Measurements from ENCODE around the gene SLC66A3. TPM values are rescaled to one million over a fixed set of nuclear protein-coding genes. Genes with fewer than 3 reads are reported as not detected.

The SLC66A3 gene
- total RNA-seq, 2 donors from 2014 or later = 7.7 to 13.2 TPM

DNA sequence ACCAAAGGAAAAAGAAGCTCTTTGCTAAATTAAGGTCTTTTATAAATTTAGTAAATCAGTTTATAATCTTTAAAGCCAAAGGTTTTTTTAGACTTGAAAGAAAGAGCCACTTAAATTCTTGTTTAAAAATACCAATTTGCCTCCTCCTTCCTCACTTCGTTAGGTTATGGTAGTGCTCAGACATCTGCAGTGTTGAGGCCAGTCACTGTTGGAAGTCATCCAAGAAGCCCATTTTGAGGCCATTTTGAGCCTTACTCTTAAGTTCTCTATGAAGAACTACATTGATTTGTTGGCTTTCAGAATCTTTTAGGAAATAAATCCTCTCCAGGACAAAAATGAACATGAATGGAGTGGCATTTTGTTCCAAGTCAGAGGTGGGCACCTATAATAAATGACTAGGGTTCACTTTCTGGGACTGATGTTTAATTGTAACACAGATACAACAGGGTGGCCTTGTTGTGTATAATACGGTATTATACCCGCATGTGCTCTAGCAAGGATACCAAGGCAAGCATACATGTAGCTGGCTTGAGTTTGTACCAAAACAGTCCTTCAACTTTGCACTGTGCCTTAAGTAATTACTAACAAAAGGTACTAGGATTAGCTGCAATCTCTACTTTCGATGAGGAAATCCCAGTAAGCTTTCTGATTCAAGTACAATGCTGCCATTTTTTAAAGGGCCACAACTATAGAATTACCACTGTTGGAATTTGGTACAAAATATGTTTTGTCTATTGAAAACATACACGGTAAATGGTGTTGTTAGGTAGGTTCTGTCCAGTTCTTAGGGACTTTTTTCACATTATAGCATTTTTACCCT is 22.8 kb downstream of the SLC66A3 start:
- no peak for DNase-seq
- TF ChIP-seq, protein P1, sequence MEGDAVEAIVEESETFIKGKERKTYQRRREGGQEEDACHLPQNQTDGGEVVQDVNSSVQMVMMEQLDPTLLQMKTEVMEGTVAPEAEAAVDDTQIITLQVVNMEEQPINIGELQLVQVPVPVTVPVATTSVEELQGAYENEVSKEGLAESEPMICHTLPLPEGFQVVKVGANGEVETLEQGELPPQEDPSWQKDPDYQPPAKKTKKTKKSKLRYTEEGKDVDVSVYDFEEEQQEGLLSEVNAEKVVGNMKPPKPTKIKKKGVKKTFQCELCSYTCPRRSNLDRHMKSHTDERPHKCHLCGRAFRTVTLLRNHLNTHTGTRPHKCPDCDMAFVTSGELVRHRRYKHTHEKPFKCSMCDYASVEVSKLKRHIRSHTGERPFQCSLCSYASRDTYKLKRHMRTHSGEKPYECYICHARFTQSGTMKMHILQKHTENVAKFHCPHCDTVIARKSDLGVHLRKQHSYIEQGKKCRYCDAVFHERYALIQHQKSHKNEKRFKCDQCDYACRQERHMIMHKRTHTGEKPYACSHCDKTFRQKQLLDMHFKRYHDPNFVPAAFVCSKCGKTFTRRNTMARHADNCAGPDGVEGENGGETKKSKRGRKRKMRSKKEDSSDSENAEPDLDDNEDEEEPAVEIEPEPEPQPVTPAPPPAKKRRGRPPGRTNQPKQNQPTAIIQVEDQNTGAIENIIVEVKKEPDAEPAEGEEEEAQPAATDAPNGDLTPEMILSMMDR (IDR thresholded peaks at IDR 0.05) = no peak
- Histone ChIP-seq H3K27ac (no peak overlapping the region), H3K27me3 (no peaks in the 10 kb centered on the region), H3K4me1 (no peaks in the 10 kb centered on the region), H3K9me3 (no peaks in the 10 kb centered on the region), H3K4me3 (no peak overlapping the region), H3K9ac (ENCODE audit: low read depth in 2 of 2, low read length in 2 of 2) (no peak overlapping the region), H3K36me3 (peaks cover 4% of the 10 kb centered on the region)
- intact Hi-C loops (cut with DNase I) = no loop called here

DNA sequence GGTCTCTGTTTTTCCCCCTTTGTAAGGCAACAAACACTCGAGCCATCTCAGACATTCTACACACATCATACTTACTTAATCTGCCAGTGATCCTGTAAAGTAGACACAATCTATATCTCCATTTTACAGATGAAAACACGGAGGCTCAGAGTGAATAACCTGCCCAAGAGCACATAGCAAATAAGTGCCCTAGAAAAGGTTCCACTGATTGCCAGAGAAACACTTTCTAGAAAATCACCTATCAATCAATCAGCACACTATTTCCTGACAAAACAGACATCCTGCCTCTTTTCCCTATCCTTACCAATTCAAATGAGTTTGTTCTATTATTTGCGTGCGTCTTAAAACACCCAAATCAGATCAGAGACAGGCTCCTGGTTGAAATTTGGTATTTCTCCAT is 23.9 kb downstream of the SLC66A3 start:
- peaks cover 4% of the 10 kb centered on the region for H3K36me3 ChIP-seq
- no peak overlapping the region for H3K4me3 ChIP-seq
- H3K9ac ChIP-seq (ENCODE audit: low read depth in 2 of 2, low read length in 2 of 2) = no peak overlapping the region
- no peak for DNase-seq
- intact Hi-C loops (cut with DNase I) = no loop called here
- no peaks in the 10 kb centered on the region for H3K4me1 ChIP-seq
- TF ChIP-seq, protein P1 (IDR thresholded peaks at IDR 0.05) = no peak
- H3K27ac ChIP-seq = no peak overlapping the region
- no peaks in the 10 kb centered on the region for H3K27me3 ChIP-seq
- H3K9me3 ChIP-seq = no peaks in the 10 kb centered on the region

DNA sequence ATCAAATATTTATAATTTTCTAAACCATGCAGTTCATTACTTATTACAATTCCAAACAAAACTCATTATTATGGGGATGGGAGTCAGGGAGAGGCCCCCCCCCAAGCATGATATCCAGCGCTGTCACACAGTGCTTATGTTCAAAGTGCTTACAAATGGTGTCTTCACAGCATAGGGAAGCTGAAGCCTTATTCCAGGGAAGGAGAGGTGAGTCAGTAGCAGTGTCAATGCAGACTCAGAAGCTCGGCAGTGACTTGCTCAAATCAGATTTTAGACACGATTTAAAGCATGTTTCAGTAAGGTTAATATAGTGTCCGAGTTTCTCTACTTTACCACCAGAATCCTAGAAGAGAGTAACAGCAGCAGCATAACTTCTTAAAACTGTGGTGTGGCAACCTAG is 24.6 kb downstream of the SLC66A3 start:
- Histone ChIP-seq H3K36me3 (peaks cover 7% of the 10 kb centered on the region), H3K27ac (no peak overlapping the region), H3K9ac (ENCODE audit: low read depth in 2 of 2, low read length in 2 of 2) (no peak overlapping the region), H3K27me3 (no peaks in the 10 kb centered on the region), H3K4me1 (no peaks in the 10 kb centered on the region), H3K9me3 (no peaks in the 10 kb centered on the region), H3K4me3 (no peak overlapping the region)
- intact Hi-C loops (cut with DNase I) = no loop called here
- TF ChIP-seq, protein P1 (IDR thresholded peaks at IDR 0.05) = no peak
- no peak for DNase-seq

DNA sequence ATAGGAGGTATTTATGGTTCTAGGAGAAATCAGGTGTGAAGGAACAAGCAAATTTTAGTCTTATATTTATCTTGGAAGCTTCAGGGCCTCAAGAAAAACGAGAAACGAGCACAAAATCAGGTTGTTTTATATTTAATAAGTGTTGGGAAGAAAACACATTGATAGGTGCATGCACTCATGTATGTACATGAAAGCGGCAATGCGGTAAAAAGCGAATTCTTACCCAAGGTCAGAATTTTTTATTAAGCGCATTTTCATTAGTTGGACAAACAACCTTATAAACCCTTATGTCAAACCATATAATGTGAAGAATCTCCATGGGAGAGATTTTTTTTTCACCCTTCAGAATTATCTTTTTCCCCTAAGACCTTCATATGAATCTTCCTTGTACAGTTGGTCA is 25.4 kb downstream of the SLC66A3 start:
- H3K9me3 ChIP-seq = no peaks in the 10 kb centered on the region
- TF ChIP-seq, protein P1 (IDR thresholded peaks at IDR 0.05) = no peak
- H3K27ac ChIP-seq = no peak overlapping the region
- H3K36me3 ChIP-seq = peaks cover 7% of the 10 kb centered on the region
- H3K4me3 ChIP-seq = no peak overlapping the region
- no peak overlapping the region for H3K9ac ChIP-seq (ENCODE audit: low read depth in 2 of 2, low read length in 2 of 2)
- no peaks in the 10 kb centered on the region for H3K27me3 ChIP-seq
- DNase-seq = no peak
- intact Hi-C loops (cut with DNase I) = no loop called here
- H3K4me1 ChIP-seq = no peaks in the 10 kb centered on the region

DNA sequence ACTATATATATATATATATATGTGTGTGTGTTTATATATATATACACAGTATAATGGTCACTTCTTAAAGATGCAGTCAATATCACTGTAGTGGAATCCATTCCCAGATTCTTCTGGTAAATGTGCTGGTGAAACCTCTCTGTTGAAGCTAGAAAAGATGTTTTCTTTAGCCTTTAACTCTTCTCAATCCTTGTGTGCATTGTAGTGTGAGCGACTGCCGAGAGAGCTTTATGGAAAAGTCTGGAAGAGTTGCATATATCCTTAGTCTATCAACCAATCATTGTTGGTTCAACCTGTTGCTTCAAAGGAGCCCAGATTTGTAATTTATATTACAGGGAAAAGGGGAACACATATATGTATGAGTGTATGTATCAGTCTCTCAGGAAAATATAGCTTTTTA is 27.7 kb downstream of the SLC66A3 start:
- no peaks in the 10 kb centered on the region for H3K9me3 ChIP-seq
- intact Hi-C loops (cut with DNase I) = no loop called here
- H3K36me3 ChIP-seq = peaks cover 7% of the 10 kb centered on the region
- TF ChIP-seq, protein P1 (IDR thresholded peaks at IDR 0.05) = no peak
- H3K4me3 ChIP-seq = no peak overlapping the region
- H3K9ac ChIP-seq (ENCODE audit: low read depth in 2 of 2, low read length in 2 of 2) = no peak overlapping the region
- DNase-seq = no peak
- H3K4me1 ChIP-seq = no peaks in the 10 kb centered on the region
- no peak overlapping the region for H3K27ac ChIP-seq
- no peaks in the 10 kb centered on the region for H3K27me3 ChIP-seq
